LoVo (cell line): ENCODE measurements around the gene CAMK1D.

Experiments used
- DNase-seq: peaks from one replicate; pipeline ENCODE4 v3.0.0-alpha.2; 2016; ENCODE audit warnings: low spot score

The CAMK1D gene

DNA sequence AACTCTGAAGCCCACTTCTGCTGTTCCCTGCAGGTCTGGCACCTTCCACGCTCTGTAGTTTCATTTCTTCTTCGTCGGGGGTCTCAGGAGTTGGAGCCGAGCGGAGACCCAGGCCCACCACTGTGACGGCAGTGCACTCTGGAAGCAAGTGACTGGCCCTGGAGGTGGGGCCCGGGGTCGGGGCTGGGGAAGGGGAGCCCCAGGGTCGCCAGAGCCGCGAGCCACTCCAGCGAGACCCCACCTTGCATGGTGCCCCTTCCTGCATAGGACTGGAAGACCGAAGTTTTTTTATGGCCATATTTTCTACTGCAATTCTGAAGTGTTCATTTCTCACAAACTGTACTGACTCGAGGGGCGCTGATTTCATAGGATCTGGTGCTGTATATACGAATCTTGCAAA, 479.4 kb downstream of the CAMK1D start:
- DNase-seq = no peak

DNA sequence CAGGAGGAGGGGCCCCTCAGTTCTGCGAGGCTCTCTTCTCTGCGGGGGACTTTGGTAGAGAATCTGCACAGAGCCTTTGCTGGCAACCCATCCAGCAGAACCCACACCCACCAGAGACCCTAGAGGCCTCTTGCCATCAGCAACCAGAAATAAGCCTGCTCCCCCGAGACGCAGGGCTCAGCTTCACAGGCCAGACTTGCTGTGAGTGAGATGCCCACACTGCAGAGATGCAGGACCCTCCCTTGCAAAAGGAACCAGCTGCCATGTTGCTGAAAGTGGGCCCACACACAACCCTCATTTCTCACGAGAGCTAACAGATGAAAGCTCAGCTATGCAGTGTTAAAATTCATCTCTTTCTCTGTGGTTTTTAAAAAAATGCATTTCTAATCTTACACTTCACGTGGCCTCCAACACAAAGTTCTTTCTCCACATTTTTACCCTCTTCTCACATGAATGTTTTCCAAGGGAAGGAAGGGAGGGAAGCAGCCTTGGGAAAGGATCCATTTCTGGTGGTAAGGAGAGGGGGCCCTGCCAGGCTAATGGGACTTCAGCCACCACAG, 480.6 kb downstream of the CAMK1D start:
- DNase-seq = no peak

DNA sequence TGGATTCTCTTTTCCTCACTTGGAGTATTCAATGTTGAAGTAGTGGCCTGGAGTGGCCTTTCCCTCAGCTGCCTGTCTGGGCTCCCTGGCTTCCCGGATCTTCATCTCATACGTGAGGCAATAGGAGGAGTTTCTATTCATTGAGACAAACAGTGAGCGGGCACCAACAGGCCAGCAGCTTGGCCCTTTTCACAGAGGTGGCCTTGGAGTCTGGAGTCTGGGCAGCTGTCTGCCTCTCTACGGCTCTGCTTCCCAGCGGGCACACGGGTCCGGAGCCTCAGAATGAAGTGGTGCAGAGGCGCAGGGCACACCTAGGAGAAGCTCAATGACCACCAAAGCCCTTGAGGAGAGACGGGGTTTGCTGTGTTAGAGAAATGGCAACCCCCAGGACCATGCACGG, 482.7 kb downstream of the CAMK1D start:
- DNase-seq = no peak

DNA sequence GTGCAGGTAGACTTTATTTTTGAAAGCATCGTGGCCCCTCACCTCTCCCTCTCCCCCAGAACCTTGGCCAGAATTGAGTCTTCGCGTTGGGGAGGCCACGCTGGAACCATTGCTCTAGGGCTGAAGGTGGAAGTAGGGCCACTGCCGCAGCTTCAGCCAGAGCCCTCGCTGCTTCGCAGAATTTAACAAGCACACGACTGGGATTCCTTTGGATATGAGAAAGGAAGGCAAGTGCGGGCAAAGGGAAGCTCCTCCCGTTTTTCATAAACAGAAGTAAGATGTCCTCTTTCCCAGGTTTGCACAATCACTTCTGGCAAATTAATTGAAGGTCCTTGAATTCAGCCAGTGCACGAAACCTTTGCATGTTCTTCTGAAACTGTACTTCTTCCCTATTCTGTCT, 484.1 kb downstream of the CAMK1D start:
- DNase-seq = no peak

DNA sequence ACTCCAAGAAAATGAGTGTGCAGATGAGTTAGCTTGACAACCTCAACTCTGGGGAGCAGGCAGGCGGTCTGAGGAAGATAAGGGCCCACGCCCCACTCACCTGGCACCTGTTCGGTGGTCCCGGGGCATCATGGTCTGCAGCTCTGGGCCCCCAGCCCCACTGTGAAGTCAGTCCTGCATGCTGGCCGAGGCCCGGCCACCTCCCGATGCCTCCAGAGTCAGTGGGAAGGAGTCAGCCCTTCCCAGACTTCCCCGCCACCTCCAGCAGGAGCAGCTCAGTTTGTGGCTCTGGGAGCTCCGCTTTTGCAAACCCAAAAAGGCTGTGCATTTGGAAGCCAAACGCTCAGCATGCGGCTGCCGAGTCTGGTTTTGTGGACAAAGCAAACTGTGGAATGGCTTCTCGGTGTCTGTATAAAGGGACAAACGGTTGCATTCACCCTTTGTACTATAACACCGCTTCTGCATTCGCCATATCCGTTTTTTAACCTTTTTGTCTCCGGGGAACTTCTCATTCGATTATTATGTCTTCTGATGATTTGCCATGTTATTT, 484.8 kb downstream of the CAMK1D start:
- no peak for DNase-seq

DNA sequence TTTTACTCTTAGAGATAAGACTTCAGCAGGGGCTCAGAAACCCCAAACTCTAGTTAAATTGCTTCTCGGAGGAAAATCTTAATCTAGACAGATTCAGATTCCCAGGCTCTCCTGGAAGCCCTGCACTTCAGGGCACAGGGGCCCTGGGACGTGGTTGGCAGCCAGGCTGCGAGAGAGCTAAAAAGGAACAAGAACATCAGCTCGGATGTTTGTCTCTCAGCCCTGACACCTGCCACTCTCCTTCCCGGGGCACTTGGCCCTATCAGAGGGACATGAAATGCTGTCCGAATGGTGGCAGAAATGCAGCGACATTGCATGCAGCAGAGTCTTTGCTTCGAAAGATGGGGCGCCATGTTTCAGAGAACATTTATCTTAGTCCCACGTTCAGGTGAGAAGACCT, 485.4 kb downstream of the CAMK1D start:
- no peak for DNase-seq

DNA sequence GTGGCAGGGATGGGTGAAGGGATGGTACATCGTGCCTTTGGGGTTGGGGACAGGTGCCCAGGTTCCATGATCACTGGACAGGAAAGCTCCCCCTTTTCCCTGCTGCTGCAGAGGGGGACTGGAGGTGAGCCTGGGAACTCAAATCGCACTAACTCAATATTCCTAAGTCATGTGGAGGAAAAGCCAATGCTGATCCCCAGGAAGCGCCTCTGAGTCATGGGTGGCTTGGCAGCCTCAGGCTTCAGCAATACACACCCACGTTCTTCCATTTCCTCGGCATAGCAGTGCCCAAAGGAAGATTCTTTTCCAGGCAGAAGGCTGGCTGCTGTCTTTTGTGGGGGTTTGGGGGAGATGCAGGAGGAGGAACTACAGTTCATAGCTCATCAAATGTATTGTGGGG, 486.4 kb downstream of the CAMK1D start:
- no peak for DNase-seq

DNA sequence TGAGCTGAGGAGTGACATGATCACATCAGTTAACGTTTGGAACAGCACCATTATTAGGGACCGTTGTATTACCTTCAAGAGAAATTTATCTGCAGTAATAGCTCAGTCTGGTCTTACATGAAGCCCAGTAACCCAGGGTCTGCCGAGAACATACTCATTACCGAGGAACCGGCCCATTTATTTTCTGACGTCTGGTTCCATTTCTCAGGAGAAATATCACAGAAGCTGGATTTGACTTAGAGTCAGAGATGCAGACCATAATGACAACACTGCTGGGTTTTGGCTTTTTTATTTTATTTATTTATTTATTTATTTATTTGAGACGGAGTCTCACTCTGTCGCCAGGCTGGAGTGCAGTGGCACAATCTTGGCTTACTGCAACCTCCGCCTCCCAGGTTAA, 489.0 kb downstream of the CAMK1D start:
- no peak for DNase-seq

DNA sequence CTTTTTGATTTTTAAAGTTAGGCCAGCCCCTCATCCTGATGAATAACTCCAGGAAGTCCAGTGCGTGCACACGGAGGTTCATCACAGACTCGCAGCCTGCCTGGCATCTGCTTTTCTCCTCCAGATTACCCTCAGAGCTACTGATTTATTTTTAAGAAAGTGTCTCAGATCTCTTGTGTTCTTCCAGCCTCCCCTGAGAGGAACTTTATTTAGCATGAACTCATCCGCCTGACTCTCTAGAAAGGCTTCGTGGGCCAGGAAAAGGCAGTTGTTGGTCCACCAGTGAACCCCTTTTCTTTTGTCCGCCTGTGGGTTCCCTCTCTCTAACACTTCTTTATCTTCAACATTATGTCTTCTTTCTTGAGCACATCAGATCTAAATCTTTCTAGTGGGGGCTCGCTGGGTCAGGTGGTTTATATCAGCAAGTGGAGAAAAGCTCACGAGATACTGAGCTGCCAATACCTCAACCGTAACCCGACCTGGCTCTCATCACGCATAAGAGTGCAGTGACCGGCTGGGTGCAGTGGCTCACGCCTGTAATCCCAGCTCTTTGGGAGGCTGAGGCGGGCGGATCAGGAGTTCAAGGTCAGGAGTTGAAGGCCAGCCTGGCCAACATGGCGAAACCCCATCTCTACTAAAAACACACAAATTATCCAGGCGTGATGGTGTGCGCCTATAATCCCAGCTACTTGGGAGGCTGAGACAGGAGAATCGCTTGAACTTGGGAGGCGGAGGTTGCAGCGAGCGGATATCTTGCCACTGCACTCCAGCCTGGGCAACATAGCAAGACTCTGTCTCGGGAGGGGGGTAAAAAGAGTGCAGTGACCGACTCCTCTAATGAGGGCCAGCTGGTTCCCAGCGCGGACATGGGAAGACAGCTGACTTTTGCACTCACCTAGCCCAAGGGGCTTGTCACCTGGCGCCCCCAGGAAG, 489.9 kb downstream of the CAMK1D start:
- no peak for DNase-seq

DNA sequence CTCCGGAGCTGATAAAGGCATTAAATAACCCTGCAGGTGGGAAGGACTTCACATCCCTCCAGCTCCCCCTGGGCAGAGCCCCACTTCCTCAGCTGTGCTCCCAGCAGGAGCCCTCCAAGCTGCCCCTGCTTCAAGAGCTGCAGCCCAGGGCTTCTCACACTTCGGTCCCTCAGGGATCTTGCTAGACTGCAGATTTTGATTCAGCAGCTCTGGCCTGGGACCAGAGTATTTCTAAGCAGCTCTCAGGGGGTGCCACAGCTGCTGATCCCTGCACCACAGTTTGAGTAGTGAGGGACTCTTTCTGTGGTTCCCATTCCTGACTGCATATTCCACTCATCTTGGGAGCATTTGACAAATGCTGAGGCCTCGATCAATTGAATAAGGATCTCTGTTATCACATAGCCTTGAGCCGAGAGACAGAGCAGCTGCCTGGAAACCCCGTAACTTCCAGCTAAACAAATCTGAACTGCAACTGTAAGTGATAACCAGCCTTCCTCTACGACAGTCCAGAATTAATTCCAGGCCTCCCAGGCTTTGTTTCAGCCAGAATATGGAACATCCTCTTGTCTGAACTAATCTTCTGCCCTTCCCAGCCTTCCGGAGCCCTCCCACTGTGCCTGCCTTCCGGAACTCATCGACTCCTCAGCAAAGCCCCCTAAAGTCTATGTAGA, 490.7 kb downstream of the CAMK1D start:
- DNase-seq = no peak

DNA sequence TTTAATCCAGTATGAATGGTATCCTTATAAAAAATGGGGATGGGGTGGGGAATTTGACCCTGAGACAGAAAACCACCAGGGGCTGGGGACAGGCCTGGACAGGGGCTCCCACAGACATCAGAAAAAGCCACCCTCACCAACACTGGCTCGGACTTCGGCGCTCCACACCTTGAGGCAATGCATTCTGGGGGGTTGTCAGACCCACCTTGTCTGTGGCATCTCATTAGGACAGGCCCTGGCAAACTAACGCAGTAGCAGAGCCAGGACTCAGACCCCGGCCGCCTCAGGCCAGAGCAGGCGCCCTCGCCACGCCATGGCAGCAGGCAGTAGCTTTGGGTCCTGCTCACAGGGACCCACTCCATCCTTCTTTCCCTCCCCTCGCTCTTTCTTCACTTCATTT, 492.1 kb downstream of the CAMK1D start:
- no peak for DNase-seq

DNA sequence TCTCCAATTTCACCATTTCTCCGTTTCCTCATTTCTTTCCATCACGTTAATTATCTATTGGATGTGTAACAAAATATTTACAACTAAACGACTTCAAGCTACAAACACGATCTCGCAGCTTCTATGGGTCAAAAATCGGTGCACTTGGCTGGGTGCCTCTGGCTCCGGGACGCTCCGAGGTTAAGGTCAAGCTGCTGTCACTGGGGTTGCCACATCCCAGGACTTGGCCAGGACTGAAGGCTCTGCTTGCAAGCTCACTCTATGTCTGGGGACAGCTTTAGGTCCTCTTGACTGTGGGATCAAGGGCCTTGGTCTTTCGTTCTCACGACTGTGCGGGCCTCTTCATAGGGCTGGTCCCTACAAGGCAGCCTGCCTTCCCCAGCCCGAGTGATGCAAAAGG, 492.5 kb downstream of the CAMK1D start:
- no peak for DNase-seq

DNA sequence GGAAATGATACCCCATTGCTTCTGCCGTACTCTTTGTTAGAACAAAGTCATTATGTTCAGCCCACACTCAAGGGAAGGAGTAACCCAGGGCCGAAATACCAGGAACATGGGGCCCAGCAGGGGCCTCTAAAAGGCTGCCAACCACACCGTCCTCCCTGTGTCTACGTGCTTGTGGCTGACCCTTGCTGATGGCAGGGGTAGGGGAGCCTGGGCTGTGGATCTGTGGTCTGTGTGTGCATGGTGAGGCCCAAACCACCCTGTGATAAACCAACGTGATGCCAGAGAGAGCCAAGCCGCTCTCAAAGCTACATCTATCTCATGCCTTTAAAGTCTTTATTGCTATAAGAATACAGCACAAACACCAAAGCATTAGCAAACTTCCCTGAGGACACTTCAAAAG, 493.0 kb downstream of the CAMK1D start:
- no peak for DNase-seq

DNA sequence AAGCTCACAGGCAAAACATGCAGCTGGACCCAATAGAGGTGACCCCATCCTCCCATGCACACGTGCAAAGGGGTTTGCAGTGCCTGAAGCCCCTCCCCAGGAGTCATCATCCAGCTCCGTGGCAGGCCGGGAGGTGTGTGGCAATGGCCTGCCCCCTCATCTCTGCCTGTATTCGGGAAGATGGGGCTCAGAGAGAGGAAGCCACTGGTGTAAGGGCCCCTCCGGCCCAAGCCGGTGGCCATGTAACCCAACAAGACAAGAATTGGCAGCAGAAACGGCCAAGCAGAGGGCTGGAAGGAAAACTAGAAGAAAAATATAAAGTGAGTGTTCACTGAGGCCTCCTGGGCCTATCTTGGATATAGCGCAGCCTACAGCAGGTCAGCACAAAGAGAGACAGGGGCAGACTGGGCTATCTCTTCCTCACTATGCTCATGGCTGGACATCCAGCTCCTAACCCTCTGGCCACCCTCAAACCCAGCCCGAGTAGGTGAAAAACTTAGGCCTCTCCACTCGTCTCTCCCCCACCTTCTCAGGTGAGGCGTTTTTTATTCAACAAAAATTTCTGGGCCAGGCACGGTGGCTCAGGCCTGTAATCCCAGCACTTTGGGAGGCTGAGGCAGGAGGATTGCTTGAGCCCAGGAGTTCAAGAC, 494.1 kb downstream of the CAMK1D start:
- DNase-seq = no peak

DNA sequence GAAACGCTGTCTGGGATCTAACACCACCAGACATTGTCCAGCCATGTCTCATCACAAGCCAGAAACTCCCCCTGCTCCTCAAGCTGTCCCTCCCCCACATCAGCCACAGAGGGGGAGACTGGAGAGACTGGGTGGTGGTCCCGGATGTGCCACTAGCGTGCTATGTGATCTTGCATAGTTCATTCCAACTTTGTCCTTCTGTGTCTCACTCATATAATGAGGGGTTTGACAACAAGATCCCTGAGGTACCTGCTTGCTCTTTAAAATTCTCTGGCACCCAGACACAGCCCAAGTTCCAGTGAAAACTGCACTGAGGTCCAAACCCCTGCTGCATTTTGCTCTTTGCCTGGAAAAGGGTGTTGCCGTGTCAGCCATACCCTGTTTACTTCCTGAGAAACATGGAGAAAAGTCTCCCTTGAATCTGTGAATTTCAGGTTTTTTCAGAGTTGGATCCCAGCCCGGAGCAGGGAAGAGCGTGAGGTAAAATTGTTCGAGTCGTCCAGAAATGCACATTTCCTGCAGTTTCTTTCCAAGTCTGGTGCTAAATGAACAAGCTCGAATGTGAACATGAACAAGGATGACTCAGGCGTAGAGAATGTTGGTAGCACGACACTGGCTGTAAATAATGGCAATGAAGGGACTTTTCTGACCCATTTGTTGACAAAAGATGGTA, 495.6 kb downstream of the CAMK1D start:
- peak; percentile 68 for DNase-seq

DNA sequence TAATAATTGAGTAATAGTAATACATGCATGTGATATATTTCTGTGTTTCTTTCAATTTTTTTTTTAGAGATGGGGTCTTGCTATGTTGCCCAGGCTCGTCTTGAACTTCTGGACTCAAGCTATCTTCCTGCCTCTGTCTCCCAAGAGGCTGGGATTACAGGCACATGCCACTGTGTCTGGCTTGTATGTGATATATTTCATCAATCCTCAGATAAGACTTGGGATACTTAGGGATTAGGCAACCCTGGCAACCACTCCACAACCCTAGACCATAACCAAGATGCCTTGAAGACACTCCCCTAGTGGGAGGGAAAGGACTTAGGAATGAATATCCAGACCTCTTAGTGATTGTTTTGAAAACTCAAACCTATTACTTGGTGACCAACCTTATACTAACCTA, 497.4 kb downstream of the CAMK1D start:
- no peak for DNase-seq

DNA sequence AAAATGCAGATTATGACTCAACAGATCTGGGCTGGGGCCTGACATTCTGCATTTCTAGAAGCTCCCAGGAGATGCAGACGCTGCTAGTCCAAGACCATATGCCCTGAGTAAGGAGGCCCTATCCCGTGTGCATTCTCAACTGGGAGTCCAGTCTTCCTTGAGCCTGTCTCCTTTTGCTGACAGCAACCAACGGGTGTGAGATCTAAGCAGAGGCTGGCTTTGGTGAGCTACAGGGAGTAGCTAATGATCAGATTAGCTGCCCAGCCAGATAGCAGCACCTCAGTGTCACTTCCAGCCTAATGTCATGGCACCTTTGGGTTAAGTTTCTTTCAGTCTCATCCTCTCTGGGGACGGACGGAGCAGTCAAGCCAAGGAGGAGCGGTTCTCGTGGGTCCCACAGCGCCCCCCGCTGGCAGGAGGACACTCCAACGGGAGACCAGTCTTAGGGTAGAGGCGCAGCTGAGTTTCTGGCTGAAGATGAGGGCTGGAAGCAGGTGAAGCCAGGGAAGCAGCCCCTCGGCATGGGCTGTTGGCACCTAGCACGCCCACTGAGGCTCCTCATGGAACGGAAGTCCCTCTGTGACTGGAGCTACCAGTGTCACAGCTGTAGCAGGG, 498.1 kb downstream of the CAMK1D start:
- DNase-seq = no peak

DNA sequence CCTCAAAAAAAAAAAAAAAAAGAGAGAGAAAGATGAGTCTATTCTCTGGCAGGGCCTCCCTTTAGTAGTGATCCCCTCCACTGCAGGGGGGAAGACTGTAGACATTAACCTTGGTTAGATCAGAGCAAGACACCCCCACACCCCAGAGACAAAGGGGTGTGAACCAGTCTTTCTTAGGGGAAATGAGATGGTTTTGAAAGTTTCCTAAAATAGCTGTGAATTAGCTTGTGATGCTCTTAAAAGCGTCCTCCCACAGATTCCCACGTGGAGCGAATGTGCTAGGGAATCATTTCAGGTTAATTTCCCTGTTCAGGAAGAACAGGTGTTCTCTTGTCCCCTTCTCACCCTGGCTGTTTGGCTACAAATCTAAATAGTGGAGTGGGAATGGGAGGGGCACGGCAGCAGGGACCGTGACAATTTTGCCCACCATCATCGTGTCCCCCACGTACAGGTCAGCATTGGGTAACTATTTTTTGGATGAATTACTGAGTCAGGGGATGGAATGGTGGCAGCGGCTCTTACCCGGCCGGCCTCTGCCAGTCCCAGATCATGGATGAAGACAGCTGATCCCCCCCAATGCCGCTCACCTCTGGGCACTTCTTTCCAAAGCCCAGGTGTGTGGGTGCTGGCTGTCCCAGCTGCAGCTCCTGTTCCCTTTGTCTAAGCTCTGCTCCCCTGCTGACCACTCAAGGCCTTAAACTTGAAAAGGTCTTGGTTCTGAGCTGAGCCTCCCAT, 499.3 kb downstream of the CAMK1D start:
- no peak for DNase-seq

DNA sequence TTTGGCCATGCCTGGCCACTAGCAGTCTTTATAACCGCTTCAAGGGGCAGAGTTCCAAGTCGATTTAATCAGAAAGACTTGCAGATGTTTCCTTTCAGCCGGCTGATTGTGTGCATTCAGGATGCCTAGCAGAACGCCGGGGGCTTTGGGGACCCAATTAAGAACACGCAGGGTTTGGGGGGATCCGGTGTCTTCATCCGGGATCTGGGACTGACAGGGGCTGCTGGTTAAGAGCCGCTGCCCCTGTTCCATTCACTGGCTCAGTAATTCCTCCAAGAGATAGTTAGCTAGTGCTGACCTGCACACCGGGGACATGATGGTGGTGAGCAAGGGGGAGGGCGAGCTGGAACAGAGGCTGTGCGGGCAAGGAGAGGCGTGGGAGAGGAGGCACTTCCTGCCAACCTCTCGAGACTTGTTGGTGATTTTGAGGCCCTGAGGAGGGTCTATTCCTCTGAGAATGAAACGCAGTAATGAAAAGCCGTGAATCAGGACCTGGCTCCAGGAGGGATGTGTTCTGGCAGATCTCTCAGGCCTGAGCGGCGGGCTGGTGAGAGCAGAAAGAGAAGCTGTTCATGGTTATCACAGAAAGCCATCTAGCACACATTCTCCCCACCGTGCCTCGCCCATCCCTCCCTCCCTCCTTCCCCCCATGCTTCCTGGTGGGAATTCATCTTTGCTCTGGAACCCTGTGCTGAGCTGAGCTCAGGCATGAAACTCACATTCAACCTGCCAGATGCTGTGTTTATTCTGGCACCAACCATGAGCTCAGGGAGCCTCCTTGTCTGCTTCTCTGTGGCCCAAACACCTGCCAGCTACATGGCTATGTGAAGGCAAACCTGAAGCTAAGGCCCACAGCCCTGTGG, 500.2 kb downstream of the CAMK1D start:
- no peak for DNase-seq

DNA sequence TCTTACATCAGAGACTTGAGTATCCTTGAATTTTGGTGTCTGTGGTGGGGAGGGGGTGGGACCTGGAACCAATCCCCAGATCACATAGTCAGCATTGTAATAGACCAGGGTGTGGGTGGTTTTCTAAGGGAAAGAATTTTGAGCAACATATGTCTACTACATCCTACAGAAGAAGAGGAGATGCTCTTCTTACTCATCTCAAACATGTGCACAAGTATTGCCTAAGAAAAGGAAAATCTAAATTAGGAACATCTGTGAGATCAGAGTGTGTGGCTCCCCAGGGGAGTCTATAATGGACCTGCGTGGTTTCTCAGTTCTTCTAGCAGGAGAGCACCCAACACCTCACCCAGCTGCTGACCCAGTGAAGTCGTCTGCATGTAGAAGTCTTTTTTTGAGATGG, 503.3 kb downstream of the CAMK1D start:
- no peak for DNase-seq
